Gastrocnemius medialis (tissue), 4 donors: ENCODE data around the gene OR51B2.

Source experiments
- POLR2A ChIP-seq, 2 donors: fragments of 450-650 bp; IDR thresholded peaks; one replicate each; pipeline ENCODE4 v1.6.1; 2017; ENCODE audit warnings: antibody characterized with exemption in 2 of 2, mild to moderate bottlenecking in 2 of 2, moderate library complexity in 2 of 2
- TF ChIP-seq, protein P1 (sequence below), 5 experiments: fragments of 450-650 bp in 3 of 5; fragments of 200-600 bp in 2 of 5; sonication (generic) in 2 of 5; IDR thresholded peaks in 4 of 5; conservative IDR thresholded peaks in 1 of 5; 1 replicate in 4 of 5; 2 replicates in 1 of 5; pipeline ENCODE4 v1.5.1; 2016 to 2019; ENCODE audit warnings: antibody characterized with exemption in 5 of 5, mild to moderate bottlenecking in 3 of 5, moderate library complexity in 3 of 5

DNA sequence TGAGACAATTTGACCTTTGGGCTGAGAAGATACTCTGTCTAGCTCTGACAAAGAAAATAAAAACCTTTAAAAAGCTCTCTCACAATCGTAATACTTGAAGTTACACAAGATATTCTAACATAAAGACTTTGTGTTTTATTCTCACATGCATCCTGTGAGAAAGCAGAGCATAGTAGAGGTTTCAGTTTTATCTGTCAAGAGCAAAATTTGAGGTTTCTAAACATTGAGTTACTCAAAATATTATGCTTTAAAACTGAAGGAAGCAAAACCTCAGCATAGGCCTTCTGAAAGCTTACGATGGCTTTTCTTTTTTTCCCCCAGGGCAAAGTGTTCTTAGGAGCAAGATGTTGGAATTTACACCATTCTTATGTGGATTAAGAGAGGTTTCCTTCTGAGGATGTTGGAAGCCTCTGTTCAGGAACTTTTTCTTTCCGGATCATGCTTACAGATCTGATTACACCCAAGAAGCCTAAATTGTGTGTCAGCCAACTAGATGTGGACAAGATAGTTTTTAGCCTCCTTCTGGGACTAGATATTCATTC lies 44.5 kb upstream of the OR51B2 start:
- TF ChIP-seq, protein P1, sequence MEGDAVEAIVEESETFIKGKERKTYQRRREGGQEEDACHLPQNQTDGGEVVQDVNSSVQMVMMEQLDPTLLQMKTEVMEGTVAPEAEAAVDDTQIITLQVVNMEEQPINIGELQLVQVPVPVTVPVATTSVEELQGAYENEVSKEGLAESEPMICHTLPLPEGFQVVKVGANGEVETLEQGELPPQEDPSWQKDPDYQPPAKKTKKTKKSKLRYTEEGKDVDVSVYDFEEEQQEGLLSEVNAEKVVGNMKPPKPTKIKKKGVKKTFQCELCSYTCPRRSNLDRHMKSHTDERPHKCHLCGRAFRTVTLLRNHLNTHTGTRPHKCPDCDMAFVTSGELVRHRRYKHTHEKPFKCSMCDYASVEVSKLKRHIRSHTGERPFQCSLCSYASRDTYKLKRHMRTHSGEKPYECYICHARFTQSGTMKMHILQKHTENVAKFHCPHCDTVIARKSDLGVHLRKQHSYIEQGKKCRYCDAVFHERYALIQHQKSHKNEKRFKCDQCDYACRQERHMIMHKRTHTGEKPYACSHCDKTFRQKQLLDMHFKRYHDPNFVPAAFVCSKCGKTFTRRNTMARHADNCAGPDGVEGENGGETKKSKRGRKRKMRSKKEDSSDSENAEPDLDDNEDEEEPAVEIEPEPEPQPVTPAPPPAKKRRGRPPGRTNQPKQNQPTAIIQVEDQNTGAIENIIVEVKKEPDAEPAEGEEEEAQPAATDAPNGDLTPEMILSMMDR (IDR thresholded peaks at IDR 0.05 in 4 of 5, conservative IDR thresholded peaks at IDR 0.05 in 1 of 5), result no peak
- TF ChIP-seq POLR2A (IDR thresholded peaks at IDR 0.05), result no peak
